Measurements from ENCODE around the gene NBEA.
"Not testable (repeated sequence)": the region's sequence is repeated elsewhere in the genome, so short reads cannot be mapped to it uniquely, and the experiment has no call there.

NBEA gene

DNA sequence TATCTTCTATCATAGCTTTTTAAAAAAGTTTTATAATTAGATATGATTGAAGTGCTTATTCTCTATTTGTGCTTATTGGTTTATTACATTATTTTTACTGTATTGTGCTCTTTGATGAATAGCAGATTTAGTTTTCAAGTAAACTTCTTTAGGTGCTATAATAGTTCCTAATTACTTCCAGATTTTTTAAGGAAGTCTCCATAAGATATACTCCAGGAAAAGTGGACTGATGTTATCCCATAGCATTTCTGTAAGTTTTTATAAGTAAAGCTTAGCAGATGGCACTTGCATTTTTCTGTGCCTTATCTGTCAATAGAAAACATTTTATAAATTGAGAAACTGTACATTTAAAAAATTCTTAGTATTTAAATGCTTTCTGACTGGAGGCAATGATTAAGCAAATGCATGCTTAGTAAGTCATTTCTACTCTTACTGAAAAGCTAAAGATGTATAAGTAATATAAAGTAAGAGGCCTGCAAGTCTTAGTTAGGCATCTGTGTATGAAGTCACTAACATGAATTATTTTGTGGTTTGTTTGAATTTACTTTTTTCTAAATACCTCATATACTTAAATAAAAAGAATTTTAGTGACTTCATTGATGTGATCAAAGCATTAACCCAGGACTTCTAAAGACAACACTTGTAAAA, 351.6 kb downstream of the NBEA start:
- ATAC-seq = no peak

DNA sequence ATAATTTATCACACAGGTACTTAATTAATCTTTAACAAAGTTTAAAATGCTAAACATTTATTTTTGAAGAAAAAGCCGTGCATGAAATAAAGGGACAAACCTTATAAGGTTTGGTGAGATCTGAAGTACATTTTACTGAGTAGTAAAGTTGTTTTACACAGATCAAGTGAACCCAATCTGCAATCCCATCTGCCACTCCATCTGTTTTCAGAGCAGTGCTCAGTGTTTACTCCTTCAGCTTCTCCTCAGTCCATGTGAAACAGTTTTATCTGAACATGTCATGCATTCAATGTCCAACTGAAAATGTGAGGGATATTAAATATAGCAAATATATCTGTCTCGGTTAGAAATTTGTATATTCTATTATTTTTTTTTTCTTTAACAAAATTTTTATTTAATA, 367.6 kb downstream of the NBEA start:
- ATAC-seq = no peak

DNA sequence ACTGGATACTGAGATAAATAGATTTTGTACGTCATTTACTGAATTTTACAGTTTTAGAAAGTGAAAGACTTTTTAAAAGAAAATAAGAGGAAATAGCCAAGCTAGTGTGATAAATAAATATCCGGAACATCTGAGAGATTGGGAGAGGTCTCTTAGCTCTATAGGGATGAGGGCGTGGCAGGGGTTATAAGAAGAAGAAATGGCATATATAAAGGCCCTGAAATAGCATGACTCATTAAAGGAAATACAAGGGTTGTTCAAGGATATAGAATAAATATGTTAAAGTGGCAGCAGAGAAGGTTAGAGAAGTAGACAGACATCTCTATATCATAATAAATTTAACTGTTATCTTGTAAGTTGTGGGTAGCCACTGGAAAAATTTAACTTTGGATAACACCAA, 390.1 kb downstream of the NBEA start:
- no peak for ATAC-seq

DNA sequence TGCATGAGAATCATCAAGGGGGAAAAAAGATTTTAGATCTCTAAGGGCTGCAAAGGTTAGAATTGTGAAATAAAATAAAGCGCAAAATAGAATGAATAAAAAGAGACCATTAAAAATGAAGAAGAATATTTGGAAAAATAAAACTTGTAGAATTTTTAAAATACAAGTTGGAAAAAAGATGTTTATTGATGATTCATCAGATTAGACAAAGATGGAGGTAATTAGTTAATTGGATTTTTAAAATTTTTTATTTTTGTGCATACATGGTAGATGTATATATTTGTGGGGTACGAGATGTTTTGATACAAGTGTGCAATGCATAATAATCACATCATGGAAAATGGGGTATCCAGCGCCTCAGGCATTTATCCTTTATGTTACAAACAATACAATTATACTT, 391.1 kb downstream of the NBEA start:
- no peak for ATAC-seq

DNA sequence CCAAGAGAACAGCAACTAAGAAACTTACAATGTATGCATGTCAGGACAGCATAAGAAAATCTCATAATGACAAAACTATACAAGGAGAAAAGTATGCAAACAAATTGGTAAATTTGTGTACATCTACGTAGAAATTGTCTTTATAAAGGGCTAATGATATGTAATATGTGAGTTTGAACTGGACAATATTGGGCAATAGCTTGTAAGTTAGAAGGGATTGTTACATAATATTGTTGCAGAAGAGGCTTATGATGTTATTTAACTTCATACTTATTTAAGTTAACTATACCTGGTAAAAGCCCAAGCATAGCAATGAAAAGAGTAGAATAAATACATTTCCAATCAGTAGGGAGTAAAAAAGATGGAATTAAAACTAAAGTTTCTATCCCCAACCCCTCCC, 400.4 kb downstream of the NBEA start:
- ATAC-seq = no peak

DNA sequence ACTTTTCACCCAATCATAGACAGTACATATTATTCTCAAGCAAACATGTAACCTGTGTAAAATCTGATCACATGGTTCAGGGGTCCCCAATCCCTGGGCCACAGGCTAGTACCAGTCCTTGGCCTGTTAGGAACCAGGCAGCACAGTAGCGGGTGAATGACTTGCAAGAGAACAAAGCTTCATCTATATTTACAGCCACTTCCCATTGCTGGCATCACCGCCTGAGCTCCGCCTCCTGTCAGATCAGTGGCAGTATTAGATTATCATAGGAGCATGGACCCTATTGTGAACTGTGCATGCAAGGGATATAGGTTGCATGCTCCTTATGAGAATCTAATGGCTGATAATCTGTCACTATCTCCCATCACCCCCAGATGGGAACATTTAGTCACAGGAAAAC, 401.3 kb downstream of the NBEA start:
- no peak for ATAC-seq

DNA sequence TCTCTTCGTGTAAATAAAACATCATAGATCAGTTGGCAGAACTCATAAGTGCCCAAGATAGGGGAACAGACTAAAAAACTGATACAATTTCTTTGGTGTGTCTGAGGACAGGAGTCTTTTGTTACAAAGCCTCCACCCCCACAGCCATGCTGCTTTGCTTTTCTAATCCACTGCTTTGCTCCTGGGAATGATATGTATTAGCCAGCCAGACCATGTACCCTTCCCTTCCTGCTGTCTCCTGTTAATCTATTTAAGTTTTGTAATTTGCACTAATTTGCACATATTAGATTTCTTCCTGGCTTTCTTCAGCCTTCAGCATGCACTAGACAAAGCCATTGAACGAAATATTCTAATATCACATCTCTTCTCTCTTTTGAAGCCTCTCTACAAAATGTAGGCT, 403.9 kb downstream of the NBEA start:
- ATAC-seq = no peak

DNA sequence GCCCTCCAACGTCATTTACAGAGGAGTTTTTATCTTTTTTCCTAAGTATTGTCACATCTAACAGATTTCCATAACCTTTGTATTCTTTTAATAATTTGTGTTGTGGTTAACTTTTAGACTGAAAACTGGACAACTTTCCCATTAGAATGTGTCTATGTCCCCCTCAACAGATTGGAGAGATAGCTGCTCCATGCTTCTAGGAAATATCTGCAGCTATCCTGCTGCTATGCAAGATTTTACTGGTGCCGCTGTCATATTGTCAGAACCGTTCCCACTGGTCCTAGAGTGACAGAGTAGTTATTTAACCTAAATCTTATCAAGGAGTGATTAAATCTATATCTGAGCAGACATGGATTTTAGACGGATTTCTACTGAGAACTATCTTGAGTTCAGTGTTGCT, 404.4 kb downstream of the NBEA start:
- ATAC-seq = no peak

DNA sequence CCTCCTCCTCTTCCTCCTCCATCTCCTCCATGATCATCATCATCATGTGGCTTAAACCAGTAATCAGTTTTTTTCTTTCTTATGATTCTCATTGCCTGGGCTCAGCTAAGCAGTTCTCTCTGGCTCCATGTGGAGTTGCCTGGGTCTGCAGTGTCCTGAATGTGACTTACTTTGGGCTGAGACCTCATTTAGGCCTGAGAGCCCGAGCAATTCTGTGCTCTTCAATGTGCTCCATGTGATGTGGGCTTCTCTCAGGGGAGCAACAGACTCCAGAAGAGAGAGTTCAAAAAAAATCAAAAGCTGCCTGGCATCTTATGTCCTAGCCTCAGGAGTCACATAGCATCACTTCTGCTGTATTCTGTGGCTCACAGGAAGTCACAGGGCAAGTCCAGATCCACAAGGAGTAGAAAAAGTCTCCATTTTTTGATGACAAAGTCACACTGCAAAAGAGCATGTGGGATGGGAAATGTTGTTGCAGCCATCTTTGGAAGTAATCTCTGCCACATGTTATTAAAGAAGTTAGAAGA, 405.7 kb downstream of the NBEA start:
- ATAC-seq = no peak

DNA sequence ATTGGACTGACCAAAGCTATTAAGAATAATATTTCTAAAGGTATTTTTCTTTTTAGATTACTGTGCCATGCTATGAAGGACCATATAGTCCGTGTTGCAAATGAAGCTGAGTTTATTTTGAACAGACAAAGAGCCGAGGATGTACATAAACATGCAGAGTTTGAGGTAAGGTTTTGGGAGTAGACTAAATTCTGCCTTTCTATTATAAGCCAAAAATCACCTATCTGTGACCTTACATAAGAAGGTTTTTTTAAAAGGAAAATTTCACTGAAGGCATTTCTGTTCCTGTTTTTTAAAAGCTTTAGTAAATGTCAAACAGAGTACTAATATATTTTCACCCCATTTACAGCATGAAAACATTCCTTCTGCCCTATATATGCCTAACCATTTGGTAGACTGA, 407.0 kb downstream of the NBEA start:
- ATAC-seq = no peak

DNA sequence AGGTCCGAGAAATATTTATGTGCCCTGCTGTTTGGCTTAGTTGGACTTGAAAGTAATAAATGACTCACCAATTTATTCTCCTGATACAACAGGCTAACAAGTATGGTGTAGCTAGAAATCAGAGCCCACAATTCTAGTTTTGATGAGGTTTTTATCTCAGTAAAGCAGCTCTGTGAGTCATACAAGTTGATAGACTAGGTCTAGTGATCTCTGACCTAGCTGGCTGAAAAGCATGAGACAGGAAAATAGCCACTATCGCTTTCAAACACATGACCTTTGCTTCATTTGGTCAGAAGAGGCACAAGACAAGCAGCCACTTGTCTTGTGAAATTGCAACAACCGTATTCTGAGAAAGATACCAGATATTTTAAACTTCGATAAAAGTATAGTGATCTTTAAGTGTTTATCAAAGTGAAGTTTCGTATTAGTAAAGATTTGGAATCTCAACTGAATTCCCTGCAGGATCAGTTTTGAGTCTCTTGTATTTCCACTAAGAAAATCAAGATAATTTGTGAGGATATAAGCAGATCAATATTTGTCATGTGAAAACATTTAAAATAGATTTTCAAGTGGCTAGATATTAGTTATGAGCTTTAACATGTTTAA, 407.7 kb downstream of the NBEA start:
- no peak for ATAC-seq

DNA sequence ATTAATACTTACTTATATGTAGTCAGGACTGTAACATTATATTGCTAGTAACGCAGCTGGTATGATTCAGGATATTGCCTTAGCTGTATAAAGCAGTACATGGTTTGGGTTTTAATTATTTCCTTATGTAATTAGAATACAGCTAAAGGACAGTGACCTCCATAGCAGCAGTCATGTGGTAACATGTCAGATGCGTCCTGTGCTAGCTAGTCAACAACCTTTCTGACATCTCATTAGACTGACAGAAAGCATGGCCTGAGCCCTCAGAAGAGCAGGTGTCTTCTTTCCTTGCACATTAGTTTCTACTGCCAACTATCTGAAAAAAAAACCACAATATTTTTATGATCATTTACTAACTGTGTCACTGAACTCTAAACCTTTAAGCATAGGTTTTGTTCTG, 412.2 kb downstream of the NBEA start:
- no peak for ATAC-seq

DNA sequence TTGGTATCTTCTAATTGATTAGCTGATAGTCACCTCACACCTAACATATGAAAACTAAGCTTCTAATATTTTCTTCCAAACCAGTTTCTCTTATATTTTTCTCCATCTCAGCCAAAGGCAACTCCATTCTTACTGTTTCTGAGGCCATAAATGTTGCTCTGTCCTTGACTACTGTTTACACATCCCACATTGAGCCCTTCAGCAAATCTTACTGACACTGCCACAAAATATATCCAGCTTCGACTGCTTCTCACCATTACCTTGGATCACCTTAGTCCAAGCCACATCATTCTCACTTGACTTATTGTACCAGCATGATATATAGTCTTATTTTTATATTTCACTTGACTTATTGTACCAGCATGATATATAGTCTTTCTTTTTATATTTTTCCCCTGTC, 412.8 kb downstream of the NBEA start:
- no peak for ATAC-seq

DNA sequence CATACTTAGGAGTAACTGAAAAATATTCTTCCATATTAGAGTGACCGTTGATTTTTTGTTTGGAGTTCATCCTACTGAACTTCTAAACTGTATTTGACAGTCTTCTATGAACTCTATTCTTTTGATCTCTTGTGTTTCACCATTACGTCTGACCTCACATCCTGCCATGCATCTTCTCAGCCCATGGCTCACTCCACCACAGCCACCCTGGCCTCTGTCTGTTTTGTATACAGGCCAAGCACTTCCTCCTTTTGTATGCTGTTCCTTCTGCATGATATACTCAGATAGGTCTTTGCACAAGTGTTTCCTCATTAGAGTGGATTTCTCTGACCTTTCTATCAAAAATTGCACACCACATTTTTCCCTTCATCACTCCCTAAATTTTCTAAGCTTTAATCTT, 414.5 kb downstream of the NBEA start:
- ATAC-seq = no peak

DNA sequence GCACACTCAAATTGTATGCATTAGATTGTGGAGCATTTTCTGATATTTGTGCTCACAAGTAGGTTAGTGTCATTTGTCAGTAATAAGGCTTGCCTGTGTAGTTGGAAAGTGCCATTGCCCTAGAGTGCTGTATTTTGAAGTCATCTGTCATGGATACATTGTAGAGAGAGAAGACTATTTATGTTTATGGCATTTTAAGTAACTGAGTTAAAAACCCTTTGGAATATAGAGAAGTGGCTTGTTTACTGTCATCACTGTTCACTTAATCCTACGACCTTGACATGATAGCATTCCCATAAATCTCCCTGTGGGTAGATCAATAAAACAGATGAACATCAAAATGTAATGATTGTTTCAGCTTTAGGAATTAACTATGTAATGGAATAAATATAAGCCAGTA, 423.8 kb downstream of the NBEA start:
- ATAC-seq = no peak

DNA sequence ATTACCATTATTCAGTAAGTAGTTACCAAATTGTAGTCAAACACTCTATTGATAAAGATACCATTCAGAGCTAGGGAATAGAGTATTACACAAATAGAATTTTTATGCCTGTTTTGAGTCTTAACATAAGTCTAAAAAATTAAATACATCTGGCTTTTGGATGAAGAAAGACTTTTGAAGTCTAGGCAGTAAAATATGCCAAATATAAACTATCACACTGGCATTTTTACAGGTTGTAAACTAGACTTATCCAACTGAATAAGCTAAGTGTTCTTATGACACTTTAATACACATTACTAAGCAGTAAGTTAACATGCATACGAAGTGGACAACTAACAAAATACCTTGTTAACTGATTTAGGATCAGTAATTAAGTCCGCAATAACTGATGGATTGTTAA, 425.5 kb downstream of the NBEA start:
- no peak for ATAC-seq

DNA sequence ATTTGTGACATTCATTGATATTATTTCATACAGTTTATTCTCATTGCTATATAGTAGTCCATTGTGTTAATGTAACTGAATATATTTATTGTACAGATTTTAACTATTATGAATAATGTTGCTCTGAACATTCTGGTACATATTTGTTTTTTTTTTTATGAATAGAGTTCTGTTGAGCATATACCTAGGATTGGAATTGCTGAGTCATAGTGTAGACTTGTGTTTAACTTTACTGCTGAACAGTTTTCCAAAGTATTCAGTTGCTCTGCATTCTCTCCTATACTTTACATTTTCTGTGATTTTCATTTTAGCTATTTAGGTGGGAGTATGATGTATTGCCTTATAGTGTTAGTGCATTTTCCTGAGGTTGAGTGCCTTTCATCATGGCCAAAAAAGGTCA, 436.9 kb downstream of the NBEA start:
- ATAC-seq = no peak

DNA sequence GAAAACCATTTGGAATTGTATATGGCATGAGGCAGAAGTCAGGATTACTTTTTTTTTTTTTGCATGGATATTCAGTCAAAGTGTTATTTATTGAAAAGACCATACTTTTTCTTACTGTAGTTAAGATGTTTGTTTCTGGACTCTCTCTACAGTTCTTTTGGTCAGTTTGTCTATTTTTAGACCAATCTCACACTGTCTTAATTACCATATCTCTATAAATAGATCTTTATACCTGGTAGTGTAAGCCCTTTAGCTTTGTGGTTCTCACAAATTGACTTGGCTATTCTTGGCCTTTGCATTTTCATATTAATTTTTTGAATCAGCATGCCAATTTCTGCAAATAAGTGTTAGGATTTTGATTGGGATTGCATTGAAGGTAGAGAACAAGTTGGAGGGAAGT, 437.6 kb downstream of the NBEA start:
- no peak for ATAC-seq

DNA sequence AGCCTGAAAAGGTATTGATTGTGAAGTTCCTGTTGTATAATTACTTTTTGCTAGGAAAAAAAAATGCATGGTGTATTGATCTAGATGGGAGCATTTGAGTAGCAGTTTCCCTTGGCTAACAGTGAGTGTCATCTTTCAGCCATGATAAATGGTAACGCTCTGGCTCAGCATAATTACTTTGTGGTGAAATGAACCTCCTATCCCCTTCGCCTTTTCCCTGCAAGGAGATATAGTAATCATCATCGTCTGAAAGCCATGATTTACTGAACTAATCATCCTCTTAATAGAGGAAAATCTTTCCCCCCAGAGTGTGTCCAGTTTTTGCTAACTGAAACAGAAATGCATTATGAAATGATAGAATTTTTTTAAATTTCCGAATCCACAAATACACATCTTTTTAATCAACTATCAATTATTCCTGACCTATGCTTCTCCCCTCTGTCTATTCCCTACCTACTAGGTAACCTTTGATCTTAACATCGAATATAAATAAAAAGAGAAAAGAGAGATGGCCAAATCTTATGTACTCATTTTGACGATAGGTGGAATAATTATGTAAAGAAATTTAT, 445.7 kb downstream of the NBEA start:
- no peak for ATAC-seq

DNA sequence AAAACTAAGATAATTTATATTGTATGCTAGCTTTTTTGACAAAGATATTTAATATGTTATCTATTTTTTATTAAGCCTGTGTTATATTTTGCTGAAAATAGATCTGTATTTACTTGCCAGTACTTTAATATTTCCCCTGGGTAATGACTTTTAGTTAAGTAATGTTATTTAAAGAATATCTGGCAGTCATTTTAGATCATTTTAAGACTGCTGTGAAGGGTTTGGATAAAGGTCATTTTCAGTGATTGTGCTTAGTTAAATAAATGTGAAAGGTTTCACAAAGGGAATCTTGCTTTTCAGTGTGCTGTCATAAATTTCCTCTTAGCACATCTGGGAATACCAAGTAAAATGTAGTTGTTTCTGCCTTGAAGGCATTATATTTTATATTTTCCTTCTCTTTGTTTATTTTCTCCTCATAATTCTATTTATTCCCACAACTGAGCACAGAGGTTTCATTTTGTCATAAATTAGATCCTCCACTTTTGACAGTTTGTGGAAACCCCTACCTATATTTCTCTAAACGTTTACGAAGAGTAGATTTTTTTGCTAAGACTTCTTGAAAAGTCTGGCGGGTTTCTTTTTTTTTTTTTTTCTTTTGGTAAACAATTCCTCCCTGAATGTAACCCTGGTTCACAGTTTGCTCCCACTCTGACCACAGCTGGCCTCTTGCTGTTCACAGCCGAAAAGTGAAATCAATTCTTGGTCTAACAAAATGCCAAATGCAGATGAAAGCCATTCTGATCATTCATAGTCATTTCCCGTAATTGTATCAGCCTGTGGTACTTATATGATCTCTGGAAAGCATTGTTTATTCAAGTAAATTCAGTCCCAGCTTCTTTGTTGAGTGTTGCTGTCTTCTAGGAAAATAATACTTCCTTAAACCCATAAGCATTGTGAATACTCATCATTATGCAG, 446.6 kb downstream of the NBEA start:
- no peak for ATAC-seq

DNA sequence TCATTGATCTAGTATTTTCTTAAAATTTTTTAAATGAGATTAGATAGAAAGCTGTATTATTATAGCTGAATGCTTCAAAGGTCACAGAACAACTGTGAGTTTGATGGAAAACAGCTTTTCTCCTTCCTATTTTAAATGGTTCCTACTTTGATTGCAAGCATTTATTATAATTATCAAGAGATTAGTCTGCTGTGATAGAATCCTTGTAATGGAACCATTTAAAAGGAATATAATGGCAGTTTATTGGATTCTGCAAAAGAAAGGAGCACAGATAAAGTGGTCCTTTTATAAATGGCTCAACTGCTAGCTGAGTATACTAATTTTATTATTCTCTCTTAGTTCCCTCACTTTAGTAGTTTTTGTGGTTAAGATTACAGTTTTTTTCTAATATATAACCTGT, 447.5 kb downstream of the NBEA start:
- no peak for ATAC-seq

DNA sequence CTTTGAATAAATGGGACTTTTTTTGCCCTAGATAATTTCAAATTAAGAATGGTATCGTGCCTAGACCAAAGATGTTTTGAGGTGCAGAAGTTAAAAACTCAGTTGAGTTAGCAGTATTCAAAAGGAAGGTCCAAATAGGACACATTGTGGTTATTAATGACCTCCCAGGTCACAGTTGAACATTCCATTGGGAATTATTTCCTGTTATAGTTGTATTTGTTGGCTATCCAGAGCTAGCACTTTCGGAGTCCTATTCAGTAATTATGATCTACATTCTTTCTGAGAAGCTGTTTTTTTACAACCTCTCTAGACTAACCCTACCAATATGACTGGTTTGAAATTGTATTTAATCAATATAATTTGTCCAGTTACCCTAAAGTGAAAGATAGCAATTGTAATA, 450.7 kb downstream of the NBEA start:
- ATAC-seq = no peak

DNA sequence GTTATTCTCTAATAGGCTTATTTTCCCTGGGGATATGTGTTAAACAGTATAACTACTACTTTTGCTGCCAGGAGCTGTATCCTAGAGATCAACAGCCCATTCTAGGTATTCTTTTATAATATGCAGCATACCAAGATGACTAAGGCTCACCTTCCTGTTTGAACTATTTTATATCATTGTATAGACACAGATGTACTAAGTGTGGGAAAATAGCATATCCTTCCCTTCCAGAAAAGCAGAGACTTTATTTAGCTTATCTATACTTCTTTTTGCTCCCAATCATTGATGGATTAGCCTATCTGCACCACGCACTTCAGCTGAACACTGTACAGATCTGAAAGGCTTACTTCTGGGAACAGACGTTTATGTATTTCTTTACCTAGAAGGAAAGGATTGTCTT, 451.8 kb downstream of the NBEA start:
- no peak for ATAC-seq

DNA sequence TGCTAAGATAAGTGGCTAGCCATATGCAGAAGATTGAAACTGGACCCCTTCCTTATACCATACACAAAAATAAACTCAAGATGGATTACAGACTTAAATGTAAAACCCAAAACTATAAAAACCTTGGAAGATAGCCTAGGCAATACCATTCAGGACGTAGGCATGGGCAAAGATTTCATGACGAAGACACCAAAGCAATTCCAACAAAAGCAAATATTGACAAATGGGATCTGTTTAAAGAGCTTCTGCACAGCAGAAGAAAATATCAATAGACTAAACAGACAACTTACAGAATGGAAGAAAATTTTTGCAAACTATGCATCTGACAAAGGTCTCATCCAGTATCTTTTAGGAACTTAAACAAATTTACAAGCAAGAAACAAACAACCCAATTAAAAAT, 466.2 kb downstream of the NBEA start:
- not testable (repeated sequence) for ATAC-seq

All from activated CD4-positive, CD25-positive, alpha-beta regulatory T cell treated with anti-CD3 and anti-CD28 coated beads, Interleukin-2, amount 50 U/mL, for 24 hours (primary cell).